HG03196 (cell line): ENCODE measurements around the gene ASPSCR1.

Source experiments
- ATAC-seq: cut with Tn5 transposase; IDR thresholded peaks from one replicate; pipeline ENCODE4 v1.9.1; 2021; ENCODE audit not compliant: unreplicated experiment

Gene ASPSCR1

GRCh38 chr17:81977211-81977808 is at the start of gene ASPSCR1:
Gene ASPSCR1, plus strand, starts transcription at chr17:81977629. Its CDS starts 18 bp downstream, at chr17:81977647.
- ATAC-seq, result peak; percentile 71

GRCh38 chr17:81927653-81928543 is 49.5 kb upstream of the ASPSCR1 start, which contains the start of gene MAFG:
Gene MAFG, minus strand, starts transcription at chr17:81927735. Its CDS starts 4,550 bp downstream, at chr17:81923185.
- peak; percentile 61 for ATAC-seq

GRCh38 chr17:81928544-81929252 is 48.7 kb upstream of the ASPSCR1 start:
- no peak for ATAC-seq

GRCh38 chr17:81929253-81930141 is 47.9 kb upstream of the ASPSCR1 start:
- ATAC-seq, result no peak

- ATAC-seq, result no peak
These were observed 47.0 kb upstream of the ASPSCR1 start for GRCh38 chr17:81930142-81931125.

- ATAC-seq, result no peak
These were observed 46.3 kb upstream of the ASPSCR1 start for GRCh38 chr17:81931189-81931556.

- ATAC-seq, result no peak
These were observed 45.7 kb upstream of the ASPSCR1 start for GRCh38 chr17:81931557-81932332.

GRCh38 chr17:81932333-81932983 is 45.0 kb upstream of the ASPSCR1 start:
- no peak for ATAC-seq

GRCh38 chr17:81933178-81933699 is 44.2 kb upstream of the ASPSCR1 start:
- no peak for ATAC-seq

GRCh38 chr17:81934098-81934757 is 43.2 kb upstream of the ASPSCR1 start:
- no peak for ATAC-seq

- ATAC-seq, result no peak
These were observed 42.4 kb upstream of the ASPSCR1 start for GRCh38 chr17:81934850-81935708.

- ATAC-seq, result no peak
These were observed 41.7 kb upstream of the ASPSCR1 start for GRCh38 chr17:81935709-81936084.

GRCh38 chr17:81939218-81939617 is 38.2 kb upstream of the ASPSCR1 start:
- ATAC-seq, result no peak

- ATAC-seq, result no peak
These were observed 37.5 kb upstream of the ASPSCR1 start for GRCh38 chr17:81939881-81940385.

GRCh38 chr17:81940538-81941483 is 36.6 kb upstream of the ASPSCR1 start:
- ATAC-seq, result no peak
